ENCODE data around the gene SETD2. TPM values are rescaled to one million over a fixed set of nuclear protein-coding genes. Genes with fewer than 3 reads are reported as not detected.

The SETD2 gene
- total and polyA plus RNA-seq, 9 of the 15 experiments (the other 6 are each of a cell fraction or from before 2014, with no cell fraction given), result 8.2 to 44.0 (median 33.6) TPM

DNA sequence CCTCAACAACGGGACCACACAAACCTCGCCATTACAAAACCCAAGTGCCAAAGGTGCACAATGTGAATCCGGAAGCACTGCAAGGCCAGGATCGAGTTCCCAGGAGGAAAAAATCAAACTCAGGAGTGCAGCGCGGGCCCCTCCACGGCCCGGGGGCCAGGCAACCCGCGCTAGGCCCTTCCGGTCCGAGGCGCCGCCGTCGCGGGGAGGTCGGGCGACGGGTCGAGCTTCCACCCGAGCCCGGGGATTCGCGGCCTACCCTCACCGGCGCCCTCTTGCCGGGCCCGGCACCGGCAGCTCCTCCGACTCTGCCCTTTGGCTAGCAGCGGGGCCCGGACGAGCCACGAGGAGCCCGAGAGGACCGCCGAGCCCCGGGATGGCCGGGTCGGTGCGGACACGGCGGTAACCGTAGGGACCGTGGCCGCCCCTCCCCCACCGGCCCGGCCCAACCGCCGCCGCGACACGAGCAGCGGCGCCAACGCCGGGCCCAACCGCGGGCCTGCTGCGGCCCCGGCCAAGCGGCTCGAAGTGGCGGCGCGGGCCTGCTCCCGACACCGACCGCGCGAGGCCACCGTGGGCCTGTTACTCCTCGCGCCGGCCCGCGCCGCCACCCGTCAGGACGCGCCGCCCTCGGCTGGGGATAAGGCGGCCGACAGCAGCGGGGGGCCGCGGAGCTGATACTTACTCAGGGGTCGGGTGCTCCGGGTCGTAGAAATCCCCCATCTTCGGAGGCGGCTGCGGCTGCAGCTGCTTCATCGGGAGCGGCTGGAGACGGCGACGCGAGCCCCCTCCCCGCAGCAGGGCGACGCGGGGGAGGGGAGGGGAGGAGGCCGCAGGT lies 525 bp downstream of the SETD2 start (continued):
- TF ChIP-seq, protein P1, sequence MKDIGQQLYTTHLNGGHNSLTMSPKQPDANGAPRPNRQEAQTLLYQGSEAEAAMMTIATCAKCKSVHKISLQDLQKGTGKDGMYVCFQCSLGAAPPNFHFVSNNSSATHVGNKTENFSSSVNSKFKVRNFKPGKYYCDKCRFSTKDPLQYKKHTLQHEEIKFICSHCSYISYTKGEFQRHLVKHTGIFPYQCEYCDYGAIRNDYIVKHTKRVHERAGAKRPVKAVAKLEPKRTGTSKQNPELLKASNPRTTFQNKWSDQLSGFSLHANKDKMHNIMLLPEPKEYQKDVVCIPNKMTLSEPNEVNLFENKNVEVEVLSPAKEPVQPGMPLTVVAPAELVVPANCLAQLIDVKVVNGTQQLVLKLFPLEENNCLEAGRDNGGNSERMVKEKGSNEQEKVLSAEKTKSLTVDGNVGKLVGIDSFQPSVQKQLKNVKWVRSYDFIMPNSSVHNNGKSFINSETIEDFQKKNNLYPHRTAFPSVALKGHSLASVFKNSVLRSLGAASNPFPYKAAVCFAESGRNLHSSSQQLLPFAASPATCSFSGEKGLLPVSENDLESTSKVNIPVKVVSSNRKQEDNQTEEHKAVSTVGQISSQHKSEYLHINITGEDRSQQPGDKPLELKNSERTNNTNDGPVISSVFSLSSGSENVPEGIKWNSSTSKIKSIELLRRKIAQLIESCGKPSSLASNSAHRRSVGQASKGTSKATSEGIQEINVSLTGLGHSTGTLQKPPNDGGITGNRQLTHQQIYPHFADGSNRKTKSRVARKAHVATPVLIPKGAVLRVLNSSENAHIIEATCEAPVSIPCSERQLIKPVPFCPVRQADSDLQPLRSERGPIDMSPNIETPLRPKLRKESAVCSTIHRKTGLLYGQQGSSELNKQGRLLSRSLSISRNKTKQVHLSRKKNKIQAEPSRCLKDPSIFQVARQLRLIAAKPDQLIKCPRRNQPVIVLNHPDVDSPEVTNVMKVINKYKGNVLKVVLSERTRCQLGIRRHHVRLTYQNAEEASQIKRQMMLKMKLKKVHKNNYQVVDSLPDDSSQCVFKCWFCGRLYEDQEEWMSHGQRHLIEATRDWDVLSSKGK (CRISPR knock-in tag; IDR thresholded peaks at IDR 0.05), result no peak
- peak; percentile 72 for TF ChIP-seq SAP30 (IDR thresholded peaks at IDR 0.05; ENCODE audit: borderline replicate concordance, insufficient read depth, low read depth, low read length, poor library complexity, severe bottlenecking)
- TF ChIP-seq, protein P2, sequence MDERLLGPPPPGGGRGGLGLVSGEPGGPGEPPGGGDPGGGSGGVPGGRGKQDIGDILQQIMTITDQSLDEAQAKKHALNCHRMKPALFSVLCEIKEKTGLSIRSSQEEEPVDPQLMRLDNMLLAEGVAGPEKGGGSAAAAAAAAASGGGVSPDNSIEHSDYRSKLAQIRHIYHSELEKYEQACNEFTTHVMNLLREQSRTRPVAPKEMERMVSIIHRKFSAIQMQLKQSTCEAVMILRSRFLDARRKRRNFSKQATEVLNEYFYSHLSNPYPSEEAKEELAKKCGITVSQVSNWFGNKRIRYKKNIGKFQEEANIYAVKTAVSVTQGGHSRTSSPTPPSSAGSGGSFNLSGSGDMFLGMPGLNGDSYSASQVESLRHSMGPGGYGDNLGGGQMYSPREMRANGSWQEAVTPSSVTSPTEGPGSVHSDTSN (CRISPR knock-in tag; IDR thresholded peaks at IDR 0.05; ENCODE audit: low read depth), result no peak
- TF ChIP-seq, protein P2 (tag; conservative IDR thresholded peaks at IDR 0.05; ENCODE audit: low read depth), result no peak
- TF ChIP-seq, protein P3, sequence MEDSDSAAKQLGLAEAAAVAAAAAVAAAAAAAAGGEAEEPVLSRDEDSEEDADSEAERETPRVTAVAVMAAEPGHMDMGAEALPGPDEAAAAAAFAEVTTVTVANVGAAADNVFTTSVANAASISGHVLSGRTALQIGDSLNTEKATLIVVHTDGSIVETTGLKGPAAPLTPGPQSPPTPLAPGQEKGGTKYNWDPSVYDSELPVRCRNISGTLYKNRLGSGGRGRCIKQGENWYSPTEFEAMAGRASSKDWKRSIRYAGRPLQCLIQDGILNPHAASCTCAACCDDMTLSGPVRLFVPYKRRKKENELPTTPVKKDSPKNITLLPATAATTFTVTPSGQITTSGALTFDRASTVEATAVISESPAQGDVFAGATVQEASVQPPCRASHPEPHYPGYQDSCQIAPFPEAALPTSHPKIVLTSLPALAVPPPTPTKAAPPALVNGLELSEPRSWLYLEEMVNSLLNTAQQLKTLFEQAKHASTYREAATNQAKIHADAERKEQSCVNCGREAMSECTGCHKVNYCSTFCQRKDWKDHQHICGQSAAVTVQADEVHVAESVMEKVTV (CRISPR knock-in tag; IDR thresholded peaks at IDR 0.05), result no peak
- TF ChIP-seq U2AF1 (optimal IDR thresholded peaks at IDR 0.05; ENCODE audit: low read depth, low read length), result peak; percentile 63
- peak; percentile 50; the same call in 1 of the 2 replicates for TF ChIP-seq ZNF184 (CRISPR knock-in tag; IDR thresholded peaks at IDR 0.05)
- TF ChIP-seq NCOA1 (IDR thresholded peaks at IDR 0.05; ENCODE audit: low read depth), result no peak
- TF ChIP-seq CREB1 (IDR thresholded peaks at IDR 0.05), result no peak
- TF ChIP-seq CREB1 (CRISPR knock-in tag; IDR thresholded peaks at IDR 0.05), result no peak
- TF ChIP-seq, protein P4, sequence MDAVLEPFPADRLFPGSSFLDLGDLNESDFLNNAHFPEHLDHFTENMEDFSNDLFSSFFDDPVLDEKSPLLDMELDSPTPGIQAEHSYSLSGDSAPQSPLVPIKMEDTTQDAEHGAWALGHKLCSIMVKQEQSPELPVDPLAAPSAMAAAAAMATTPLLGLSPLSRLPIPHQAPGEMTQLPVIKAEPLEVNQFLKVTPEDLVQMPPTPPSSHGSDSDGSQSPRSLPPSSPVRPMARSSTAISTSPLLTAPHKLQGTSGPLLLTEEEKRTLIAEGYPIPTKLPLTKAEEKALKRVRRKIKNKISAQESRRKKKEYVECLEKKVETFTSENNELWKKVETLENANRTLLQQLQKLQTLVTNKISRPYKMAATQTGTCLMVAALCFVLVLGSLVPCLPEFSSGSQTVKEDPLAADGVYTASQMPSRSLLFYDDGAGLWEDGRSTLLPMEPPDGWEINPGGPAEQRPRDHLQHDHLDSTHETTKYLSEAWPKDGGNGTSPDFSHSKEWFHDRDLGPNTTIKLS (IDR thresholded peaks at IDR 0.05; ENCODE audit: borderline replicate concordance, low read depth), result peak; percentile 44
